ENCODE measurements around the gene MAJIN.

Gene MAJIN

GRCh38 chr11:64934682-64935358 is 37.1 kb downstream of the MAJIN start:
- no peak overlapping the region for H3K4me2 ChIP-seq (ENCODE audit: low read depth, low read length, poor library complexity, severe bottlenecking)
- no peak overlapping the region for H3K27ac ChIP-seq (ENCODE audit: low read depth, low read length)
- H3F3A ChIP-seq (ENCODE audit: insufficient read depth) = no peaks in the 10 kb centered on the region
- H3K4me3 ChIP-seq (ENCODE audit: insufficient read depth, low read length, poor library complexity, severe bottlenecking) = no peak overlapping the region
- TF ChIP-seq CTCF (IDR thresholded peaks at IDR 0.05; ENCODE audit: insufficient read depth, low read length, poor library complexity, severe bottlenecking) = no peak
- no peak for TF ChIP-seq EZH2phosphoT487 (conservative IDR thresholded peaks at IDR 0.05; ENCODE audit: low read length)
- H3K36me3 ChIP-seq (ENCODE audit: low read length) = no peaks in the 10 kb centered on the region
- no peak overlapping the region for H3K9ac ChIP-seq (ENCODE audit: low read length)
- H3K9me2 ChIP-seq (replicated peaks; ENCODE audit: insufficient read depth, low read length) = no peaks in the 10 kb centered on the region
- H2AFZ ChIP-seq (ENCODE audit: low read depth, low read length, severe bottlenecking) = no peak overlapping the region
- H4K20me1 ChIP-seq (ENCODE audit: low read depth, low read length) = no peaks in the 10 kb centered on the region
- no peaks in the 10 kb centered on the region for H3K79me2 ChIP-seq (ENCODE audit: insufficient read depth, low read length)
- no peaks in the 10 kb centered on the region for H3K9me3 ChIP-seq (ENCODE audit: insufficient read depth, low read length)
- H3K27me3 ChIP-seq (ENCODE audit: low read length) = no peaks in the 10 kb centered on the region

GRCh38 chr11:64933935-64934681 is 37.8 kb downstream of the MAJIN start:
- H3K36me3 ChIP-seq (ENCODE audit: low read length) = no peaks in the 10 kb centered on the region
- no peaks in the 10 kb centered on the region for H3K9me3 ChIP-seq (ENCODE audit: insufficient read depth, low read length)
- no peaks in the 10 kb centered on the region for H3F3A ChIP-seq (ENCODE audit: insufficient read depth)
- H4K20me1 ChIP-seq (ENCODE audit: low read depth, low read length) = no peaks in the 10 kb centered on the region
- no peaks in the 10 kb centered on the region for H3K27me3 ChIP-seq (ENCODE audit: low read length)
- no peak overlapping the region for H3K4me2 ChIP-seq (ENCODE audit: low read depth, low read length, poor library complexity, severe bottlenecking)
- H2AFZ ChIP-seq (ENCODE audit: low read depth, low read length, severe bottlenecking) = no peak overlapping the region
- H3K9me2 ChIP-seq (replicated peaks; ENCODE audit: insufficient read depth, low read length) = no peaks in the 10 kb centered on the region
- H3K9ac ChIP-seq (ENCODE audit: low read length) = no peak overlapping the region
- no peak for TF ChIP-seq EZH2phosphoT487 (conservative IDR thresholded peaks at IDR 0.05; ENCODE audit: low read length)
- TF ChIP-seq CTCF (IDR thresholded peaks at IDR 0.05; ENCODE audit: insufficient read depth, low read length, poor library complexity, severe bottlenecking) = no peak
- no peak overlapping the region for H3K4me3 ChIP-seq (ENCODE audit: insufficient read depth, low read length, poor library complexity, severe bottlenecking)
- no peak overlapping the region for H3K27ac ChIP-seq (ENCODE audit: low read depth, low read length)
- H3K79me2 ChIP-seq (ENCODE audit: insufficient read depth, low read length) = no peaks in the 10 kb centered on the region

GRCh38 chr11:64933213-64933934 is 38.5 kb downstream of the MAJIN start:
- Histone ChIP-seq H3K4me3 (ENCODE audit: insufficient read depth, low read length, poor library complexity, severe bottlenecking) (no peak overlapping the region), H3K36me3 (ENCODE audit: low read length) (no peaks in the 10 kb centered on the region), H3F3A (ENCODE audit: insufficient read depth) (no peaks in the 10 kb centered on the region), H3K27me3 (ENCODE audit: low read length) (no peaks in the 10 kb centered on the region), H3K9me3 (ENCODE audit: insufficient read depth, low read length) (no peaks in the 10 kb centered on the region), H3K4me2 (ENCODE audit: low read depth, low read length, poor library complexity, severe bottlenecking) (no peak overlapping the region), H2AFZ (ENCODE audit: low read depth, low read length, severe bottlenecking) (no peak overlapping the region), H3K9me2 (replicated peaks; ENCODE audit: insufficient read depth, low read length) (no peaks in the 10 kb centered on the region), H3K79me2 (ENCODE audit: insufficient read depth, low read length) (no peaks in the 10 kb centered on the region), H4K20me1 (ENCODE audit: low read depth, low read length) (no peaks in the 10 kb centered on the region), H3K27ac (ENCODE audit: low read depth, low read length) (no peak overlapping the region), H3K9ac (ENCODE audit: low read length) (no peak overlapping the region)
- no peak for TF ChIP-seq CTCF (IDR thresholded peaks at IDR 0.05; ENCODE audit: insufficient read depth, low read length, poor library complexity, severe bottlenecking)
- no peak for TF ChIP-seq EZH2phosphoT487 (conservative IDR thresholded peaks at IDR 0.05; ENCODE audit: low read length)
